ENCODE data around the gene ORM1.
"Not testable (repeated sequence)": the region's sequence is repeated elsewhere in the genome, so short reads cannot be mapped to it uniquely, and the experiment has no call there.

DNA sequence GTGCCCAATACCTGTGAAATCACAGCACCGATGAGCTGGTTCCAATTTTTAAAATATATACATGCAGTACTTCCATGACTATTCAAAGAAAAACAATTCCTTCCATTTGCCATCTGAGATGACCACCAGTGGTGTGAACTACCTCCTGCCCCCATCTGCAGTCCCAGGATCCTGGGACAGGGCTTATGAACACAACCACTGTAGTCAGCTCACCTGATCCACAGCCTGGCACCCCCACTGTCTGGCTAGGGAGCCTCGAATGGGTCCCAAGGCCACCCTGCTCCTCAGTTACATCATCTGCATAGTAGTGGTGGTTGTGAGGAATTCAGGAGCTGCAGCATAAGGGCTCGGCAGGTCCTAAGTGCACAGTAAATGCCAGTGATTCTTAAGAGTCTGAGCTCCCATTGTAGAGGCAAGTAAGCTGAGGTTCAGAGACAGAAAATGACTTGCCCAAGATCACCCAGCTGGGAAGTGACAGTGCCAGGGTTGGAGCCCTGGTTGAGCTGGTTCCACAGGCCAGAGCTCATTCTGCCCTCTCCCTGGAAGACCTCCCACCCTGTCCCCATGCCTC is 2.9 kb downstream of the ORM1 start:
- not testable (repeated sequence) for TF ChIP-seq SIN3A (conservative IDR thresholded peaks at IDR 0.05 in 1 of 2, IDR thresholded peaks at IDR 0.05 in 1 of 2; ENCODE audit: low read depth in 1 of 2, low read length in 2 of 2); GABPA (IDR thresholded peaks at IDR 0.05; ENCODE audit: borderline replicate concordance, insufficient read depth, low read length); RXRA (IDR thresholded peaks at IDR 0.05; ENCODE audit: insufficient read depth, low read depth, low read length); POLR2A (IDR thresholded peaks at IDR 0.05; ENCODE audit: control extremely low read depth in 1 of 2, low read depth in 2 of 2, low read length in 2 of 2); YY1 (IDR thresholded peaks at IDR 0.05; ENCODE audit: low read depth, low read length); TAF1 (IDR thresholded peaks at IDR 0.05; ENCODE audit: low read depth, low read length); BRCA1 (IDR thresholded peaks at IDR 0.05; ENCODE audit: low read depth, low read length); POLR2AphosphoS5 (IDR thresholded peaks at IDR 0.05; ENCODE audit: low read depth, low read length); RAD21 (IDR thresholded peaks at IDR 0.05 in 1 of 2, conservative IDR thresholded peaks at IDR 0.05 in 1 of 2; ENCODE audit: low read depth in 2 of 2, low read length in 2 of 2); SP1 (IDR thresholded peaks at IDR 0.05; ENCODE audit: low read depth, low read length); EZH2 (IDR thresholded peaks at IDR 0.05; ENCODE audit: low read depth, low read length, severe bottlenecking)
- TF ChIP-seq, protein P1, sequence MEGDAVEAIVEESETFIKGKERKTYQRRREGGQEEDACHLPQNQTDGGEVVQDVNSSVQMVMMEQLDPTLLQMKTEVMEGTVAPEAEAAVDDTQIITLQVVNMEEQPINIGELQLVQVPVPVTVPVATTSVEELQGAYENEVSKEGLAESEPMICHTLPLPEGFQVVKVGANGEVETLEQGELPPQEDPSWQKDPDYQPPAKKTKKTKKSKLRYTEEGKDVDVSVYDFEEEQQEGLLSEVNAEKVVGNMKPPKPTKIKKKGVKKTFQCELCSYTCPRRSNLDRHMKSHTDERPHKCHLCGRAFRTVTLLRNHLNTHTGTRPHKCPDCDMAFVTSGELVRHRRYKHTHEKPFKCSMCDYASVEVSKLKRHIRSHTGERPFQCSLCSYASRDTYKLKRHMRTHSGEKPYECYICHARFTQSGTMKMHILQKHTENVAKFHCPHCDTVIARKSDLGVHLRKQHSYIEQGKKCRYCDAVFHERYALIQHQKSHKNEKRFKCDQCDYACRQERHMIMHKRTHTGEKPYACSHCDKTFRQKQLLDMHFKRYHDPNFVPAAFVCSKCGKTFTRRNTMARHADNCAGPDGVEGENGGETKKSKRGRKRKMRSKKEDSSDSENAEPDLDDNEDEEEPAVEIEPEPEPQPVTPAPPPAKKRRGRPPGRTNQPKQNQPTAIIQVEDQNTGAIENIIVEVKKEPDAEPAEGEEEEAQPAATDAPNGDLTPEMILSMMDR (IDR thresholded peaks at IDR 0.05; ENCODE audit: control extremely low read depth in 1 of 3, insufficient read depth in 1 of 3, low read depth in 1 of 3, low read length in 3 of 3) = not testable (repeated sequence)
- TF ChIP-seq, protein P2, sequence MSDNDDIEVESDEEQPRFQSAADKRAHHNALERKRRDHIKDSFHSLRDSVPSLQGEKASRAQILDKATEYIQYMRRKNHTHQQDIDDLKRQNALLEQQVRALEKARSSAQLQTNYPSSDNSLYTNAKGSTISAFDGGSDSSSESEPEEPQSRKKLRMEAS (IDR thresholded peaks at IDR 0.05) = not testable (repeated sequence)
- TF ChIP-seq, protein P3, sequence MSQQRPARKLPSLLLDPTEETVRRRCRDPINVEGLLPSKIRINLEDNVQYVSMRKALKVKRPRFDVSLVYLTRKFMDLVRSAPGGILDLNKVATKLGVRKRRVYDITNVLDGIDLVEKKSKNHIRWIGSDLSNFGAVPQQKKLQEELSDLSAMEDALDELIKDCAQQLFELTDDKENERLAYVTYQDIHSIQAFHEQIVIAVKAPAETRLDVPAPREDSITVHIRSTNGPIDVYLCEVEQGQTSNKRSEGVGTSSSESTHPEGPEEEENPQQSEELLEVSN (IDR thresholded peaks at IDR 0.05) = not testable (repeated sequence)

All from H1 (cell line).